HG03135 (cell line): ENCODE measurements around the gene ERCC5.

Experiments used
- ATAC-seq: cut with Tn5 transposase; IDR thresholded peaks from one replicate; pipeline ENCODE4 v1.9.1; 2021; ENCODE audit warnings: mild to moderate bottlenecking, moderate library complexity; ENCODE audit not compliant: unreplicated experiment

Gene ERCC5

GRCh38 chr13:102914339-102914930 is 68.6 kb downstream of the ERCC5 start:
- ATAC-seq, result no peak

- ATAC-seq, result no peak
Observed at GRCh38 chr13:102915393-102915930, 69.6 kb downstream of the ERCC5 start.

GRCh38 chr13:102917019-102917418 is 71.2 kb downstream of the ERCC5 start:
- no peak for ATAC-seq

GRCh38 chr13:102922184-102922583 is 76.4 kb downstream of the ERCC5 start:
- no peak for ATAC-seq
